Measurements from ENCODE around the gene HOXD3. TPM values are rescaled to one million over a fixed set of nuclear protein-coding genes. Genes with fewer than 3 reads are reported as not detected.
A peak's percentile ranks its signal among the peaks of the same experiment; 100 is the strongest.

The HOXD3 gene
- total and polyA plus RNA-seq, 2 donors (not counting 1 experiment from before 2014, with no cell fraction given): not detected

DNA sequence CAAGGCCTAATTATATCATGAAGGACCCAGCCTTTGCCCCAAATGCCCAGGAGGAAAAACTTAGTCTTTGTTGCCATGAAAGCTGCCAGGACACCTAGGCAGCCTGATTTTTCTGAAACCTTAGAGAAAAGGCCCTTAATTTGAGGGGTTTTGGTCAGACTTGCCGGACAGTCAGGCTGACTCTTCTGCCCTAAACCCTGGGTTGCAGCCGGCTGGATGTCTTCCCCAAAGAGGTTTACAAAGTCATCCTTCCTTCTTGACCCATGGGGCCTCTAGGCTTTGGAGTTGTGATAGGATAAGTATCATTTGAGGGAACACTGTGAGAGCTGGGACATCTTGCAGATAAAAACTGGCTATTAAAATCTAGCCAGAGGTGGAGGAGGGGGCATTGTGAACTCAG lies 28.9 kb downstream of the HOXD3 start:
- Histone ChIP-seq H3K4me2 (ENCODE audit: extremely low read depth, insufficient read depth, low read length) (no peak overlapping the region), H3K4me3 (replicated peaks in 1 of 4; ENCODE audit: control extremely low read depth in 1 of 4, insufficient read depth in 1 of 4, low read depth in 3 of 4, low read length in 4 of 4) (no peak overlapping the region), H3K4me1 (ENCODE audit: control insufficient read depth, extremely low read depth, insufficient read depth, low read length) (no peaks in the 10 kb centered on the region), H2AFZ (ENCODE audit: low read length) (no peak overlapping the region), H3K36me3 (ENCODE audit: control insufficient read depth, insufficient read depth, low read length) (no peaks in the 10 kb centered on the region), H3K9ac (ENCODE audit: insufficient read depth, low read length) (no peak overlapping the region), H3K27me3 (ENCODE audit: control insufficient read depth, insufficient read depth, low read length) (peaks cover 33% of the 10 kb centered on the region), H3K9me3 (ENCODE audit: control insufficient read depth, insufficient read depth, low read depth, low read length) (no peaks in the 10 kb centered on the region), H3K27ac (ENCODE audit: insufficient read depth, low read length) (no peak overlapping the region), H3K79me2 (ENCODE audit: control insufficient read depth, insufficient read depth, low read length) (no peaks in the 10 kb centered on the region), H4K20me1 (ENCODE audit: control insufficient read depth, extremely low read depth, insufficient read depth, low read length) (no peaks in the 10 kb centered on the region)
- no peak for DNase-seq (ENCODE audit: low read depth in 2 of 2)
- TF ChIP-seq EZH2 (IDR thresholded peaks at IDR 0.05; ENCODE audit: low read length, missing control alignments): no peak
- TF ChIP-seq, protein P1, sequence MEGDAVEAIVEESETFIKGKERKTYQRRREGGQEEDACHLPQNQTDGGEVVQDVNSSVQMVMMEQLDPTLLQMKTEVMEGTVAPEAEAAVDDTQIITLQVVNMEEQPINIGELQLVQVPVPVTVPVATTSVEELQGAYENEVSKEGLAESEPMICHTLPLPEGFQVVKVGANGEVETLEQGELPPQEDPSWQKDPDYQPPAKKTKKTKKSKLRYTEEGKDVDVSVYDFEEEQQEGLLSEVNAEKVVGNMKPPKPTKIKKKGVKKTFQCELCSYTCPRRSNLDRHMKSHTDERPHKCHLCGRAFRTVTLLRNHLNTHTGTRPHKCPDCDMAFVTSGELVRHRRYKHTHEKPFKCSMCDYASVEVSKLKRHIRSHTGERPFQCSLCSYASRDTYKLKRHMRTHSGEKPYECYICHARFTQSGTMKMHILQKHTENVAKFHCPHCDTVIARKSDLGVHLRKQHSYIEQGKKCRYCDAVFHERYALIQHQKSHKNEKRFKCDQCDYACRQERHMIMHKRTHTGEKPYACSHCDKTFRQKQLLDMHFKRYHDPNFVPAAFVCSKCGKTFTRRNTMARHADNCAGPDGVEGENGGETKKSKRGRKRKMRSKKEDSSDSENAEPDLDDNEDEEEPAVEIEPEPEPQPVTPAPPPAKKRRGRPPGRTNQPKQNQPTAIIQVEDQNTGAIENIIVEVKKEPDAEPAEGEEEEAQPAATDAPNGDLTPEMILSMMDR (conservative IDR thresholded peaks at IDR 0.05 in 1 of 2, IDR thresholded peaks at IDR 0.05 in 1 of 2; ENCODE audit: low read depth in 1 of 2, low read length in 2 of 2): no peak

- H4K20me1 ChIP-seq (ENCODE audit: control insufficient read depth, extremely low read depth, insufficient read depth, low read length): no peaks in the 10 kb centered on the region
- peak overlapping the region; percentile 82 for H3K4me2 ChIP-seq (ENCODE audit: extremely low read depth, insufficient read depth, low read length)
- H3K9ac ChIP-seq (ENCODE audit: insufficient read depth, low read length): no peak overlapping the region
- no peak for DNase-seq (ENCODE audit: low read depth in 2 of 2)
- peaks cover 35% of the 10 kb centered on the region for H3K27me3 ChIP-seq (ENCODE audit: control insufficient read depth, insufficient read depth, low read length)
- H3K27ac ChIP-seq (ENCODE audit: insufficient read depth, low read length): no peak overlapping the region
- TF ChIP-seq EZH2 (IDR thresholded peaks at IDR 0.05; ENCODE audit: low read length, missing control alignments): no peak
- TF ChIP-seq, protein P1 (conservative IDR thresholded peaks at IDR 0.05 in 1 of 2, IDR thresholded peaks at IDR 0.05 in 1 of 2; ENCODE audit: low read depth in 1 of 2, low read length in 2 of 2): no peak
- H3K4me3 ChIP-seq (replicated peaks in 1 of 4; ENCODE audit: control extremely low read depth in 1 of 4, insufficient read depth in 1 of 4, low read depth in 3 of 4, low read length in 4 of 4): peak overlapping the region in 3 of 4 experiments; percentile 41 to 52 (median 44)
- H3K9me3 ChIP-seq (ENCODE audit: control insufficient read depth, insufficient read depth, low read depth, low read length): no peaks in the 10 kb centered on the region
- H3K36me3 ChIP-seq (ENCODE audit: control insufficient read depth, insufficient read depth, low read length): no peaks in the 10 kb centered on the region
- H3K79me2 ChIP-seq (ENCODE audit: control insufficient read depth, insufficient read depth, low read length): no peaks in the 10 kb centered on the region
- H3K4me1 ChIP-seq (ENCODE audit: control insufficient read depth, extremely low read depth, insufficient read depth, low read length): no peaks in the 10 kb centered on the region
- no peak overlapping the region for H2AFZ ChIP-seq (ENCODE audit: low read length)
Observed at GRCh38 chr2:176187200-176187898, 30.2 kb downstream of the HOXD3 start.

DNA sequence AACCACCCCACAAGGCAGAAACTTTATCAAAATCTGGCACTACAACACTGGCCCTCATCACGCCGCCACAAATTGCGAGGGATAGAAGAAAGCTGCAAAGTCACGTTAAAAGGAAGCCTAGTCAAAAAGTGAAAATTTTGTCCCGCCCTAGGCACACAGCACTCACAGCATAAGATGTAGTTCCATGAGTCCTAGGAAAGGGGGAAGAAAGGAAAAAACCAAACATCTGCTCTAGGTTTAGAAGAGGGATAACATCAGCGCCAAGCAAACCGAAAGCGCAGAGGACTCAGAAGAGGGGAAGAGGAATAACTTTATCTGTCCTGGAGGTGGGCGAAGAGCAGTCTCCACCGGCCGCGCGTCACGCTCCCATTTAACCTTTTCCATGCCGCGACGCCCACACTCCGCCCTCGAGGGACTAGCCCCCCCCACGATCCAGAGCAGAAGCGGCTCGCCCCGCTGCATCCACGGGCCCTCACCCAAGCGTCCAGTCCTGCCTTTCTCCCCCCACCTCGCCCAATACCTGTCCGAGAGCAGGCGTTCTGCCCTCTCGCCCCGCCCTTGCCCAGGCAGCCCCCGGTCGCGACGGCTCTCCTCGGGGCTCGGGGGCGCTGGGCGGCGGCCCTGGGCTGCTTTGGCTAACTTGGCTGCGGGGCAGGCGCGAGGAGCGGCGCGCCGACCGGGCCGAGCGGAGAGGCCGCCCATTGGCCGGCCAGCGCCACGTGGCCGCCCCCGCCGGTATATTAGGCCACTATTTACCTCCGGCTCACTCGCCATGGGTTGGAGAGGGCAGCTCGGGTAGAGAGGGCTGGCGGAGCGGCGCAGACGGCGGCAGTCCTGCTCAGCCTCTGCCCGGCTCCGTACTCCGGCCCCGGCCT lies 31.0 kb downstream of the HOXD3 start, which contains the start of gene HOXD1:
Gene HOXD1, plus strand, starts transcription at position 770 of the 875 bp plus-strand sequence. CDS start 134 bp downstream, outside the sequence.
- Histone ChIP-seq H3K36me3 (ENCODE audit: control insufficient read depth, insufficient read depth, low read length) (no peaks in the 10 kb centered on the region), H3K9me3 (ENCODE audit: control insufficient read depth, insufficient read depth, low read depth, low read length) (no peaks in the 10 kb centered on the region), H3K79me2 (ENCODE audit: control insufficient read depth, insufficient read depth, low read length) (no peaks in the 10 kb centered on the region), H3K9ac (ENCODE audit: insufficient read depth, low read length) (no peak within 1 kb of the TSS), H4K20me1 (ENCODE audit: control insufficient read depth, extremely low read depth, insufficient read depth, low read length) (no peaks in the 10 kb centered on the region), H2AFZ (ENCODE audit: low read length) (peak within 1 kb of the TSS; percentile 39), H3K4me3 (replicated peaks in 1 of 4; ENCODE audit: control extremely low read depth in 1 of 4, insufficient read depth in 1 of 4, low read depth in 3 of 4, low read length in 4 of 4) (peak within 1 kb of the TSS; percentile 31 to 52 (median 42)), H3K27me3 (ENCODE audit: control insufficient read depth, insufficient read depth, low read length) (peaks cover 35% of the 10 kb centered on the region), H3K4me2 (ENCODE audit: extremely low read depth, insufficient read depth, low read length) (peak within 1 kb of the TSS; percentile 82), H3K27ac (ENCODE audit: insufficient read depth, low read length) (no peak within 1 kb of the TSS), H3K4me1 (ENCODE audit: control insufficient read depth, extremely low read depth, insufficient read depth, low read length) (no peaks in the 10 kb centered on the region)
- TF ChIP-seq EZH2 (IDR thresholded peaks at IDR 0.05; ENCODE audit: low read length, missing control alignments): no peak
- TF ChIP-seq, protein P1 (conservative IDR thresholded peaks at IDR 0.05 in 1 of 2, IDR thresholded peaks at IDR 0.05 in 1 of 2; ENCODE audit: low read depth in 1 of 2, low read length in 2 of 2): no peak
- DNase-seq (ENCODE audit: low read depth in 2 of 2): peak in 1 of 2 donors; percentile 42

Measured in fibroblast of lung (primary cell).